ENCODE results near the gene NUAK1. TPM values are rescaled to one million over a fixed set of nuclear protein-coding genes. Genes with fewer than 3 reads are reported as not detected.

Gene NUAK1
- total RNA-seq, 1 experiment from 2014 or later: 1.3 TPM

- intact Hi-C loops (cut with micrococcal nuclease; ENCODE audit: unreplicated experiment): no loop called here
- ChIA-PET POLR2A (ENCODE audit: low non-redundant PET) (no interaction called here), CTCF (no interaction called here)
- Histone ChIP-seq H3K4me1 (ENCODE audit: insufficient read depth, low read length, poor library complexity, severe bottlenecking) (no peaks in the 10 kb centered on the region), H3K36me3 (ENCODE audit: insufficient read depth, low read length, poor library complexity, severe bottlenecking) (no peaks in the 10 kb centered on the region), H3K27me3 (replicated peaks; ENCODE audit: insufficient read depth, low read depth, low read length, poor library complexity) (peaks cover 12% of the 10 kb centered on the region), H3K27ac (ENCODE audit: low read depth, low read length, poor library complexity, severe bottlenecking) (no peak overlapping the region), H3K9me3 (ENCODE audit: low read depth, low read length, poor library complexity, severe bottlenecking) (no peaks in the 10 kb centered on the region), H3K4me3 (ENCODE audit: low read depth, low read length, poor library complexity, severe bottlenecking) (no peak overlapping the region)
- no TSS peak for BruUV-seq (replicated peaks)
- no peak for TF ChIP-seq EZH2 (IDR thresholded peaks at IDR 0.05; ENCODE audit: borderline replicate concordance, low read depth, low read length, poor library complexity, severe bottlenecking)
- no peak for TF ChIP-seq CTCF (conservative IDR thresholded peaks at IDR 0.05; ENCODE audit: low read depth, low read length)
- no peak for DNase-seq (ENCODE audit: low spot score)
Measured at GRCh38 chr12:106170285-106170684, 31.5 kb upstream of the NUAK1 start.

GRCh38 chr12:106163712-106164111 is 25.0 kb upstream of the NUAK1 start:
- POLR2A ChIA-PET (ENCODE audit: low non-redundant PET): no interaction called here
- intact Hi-C loops (cut with micrococcal nuclease; ENCODE audit: unreplicated experiment): no loop called here

GRCh38 chr12:106161491-106161890 is 22.7 kb upstream of the NUAK1 start:
- Histone ChIP-seq H3K27me3 (replicated peaks; ENCODE audit: insufficient read depth, low read depth, low read length, poor library complexity) (no peaks in the 10 kb centered on the region), H3K36me3 (ENCODE audit: insufficient read depth, low read length, poor library complexity, severe bottlenecking) (no peaks in the 10 kb centered on the region), H3K4me1 (ENCODE audit: insufficient read depth, low read length, poor library complexity, severe bottlenecking) (no peaks in the 10 kb centered on the region), H3K9me3 (ENCODE audit: low read depth, low read length, poor library complexity, severe bottlenecking) (no peaks in the 10 kb centered on the region), H3K4me3 (ENCODE audit: low read depth, low read length, poor library complexity, severe bottlenecking) (no peak overlapping the region), H3K27ac (ENCODE audit: low read depth, low read length, poor library complexity, severe bottlenecking) (no peak overlapping the region)
- TF ChIP-seq EZH2 (IDR thresholded peaks at IDR 0.05; ENCODE audit: borderline replicate concordance, low read depth, low read length, poor library complexity, severe bottlenecking): no peak
- TF ChIP-seq CTCF (conservative IDR thresholded peaks at IDR 0.05; ENCODE audit: low read depth, low read length): no peak
- no TSS peak for BruUV-seq (replicated peaks)
- intact Hi-C loops (cut with micrococcal nuclease; ENCODE audit: unreplicated experiment): no loop called here
- ChIA-PET CTCF (no interaction called here), POLR2A (ENCODE audit: low non-redundant PET) (no interaction called here)
- no peak for DNase-seq (ENCODE audit: low spot score)

More at GRCh38 chr12:106163712-106164111, 25.0 kb upstream of the NUAK1 start:
- DNase-seq (ENCODE audit: low spot score): no peak
- Histone ChIP-seq H3K4me1 (ENCODE audit: insufficient read depth, low read length, poor library complexity, severe bottlenecking) (no peaks in the 10 kb centered on the region), H3K36me3 (ENCODE audit: insufficient read depth, low read length, poor library complexity, severe bottlenecking) (no peaks in the 10 kb centered on the region), H3K4me3 (ENCODE audit: low read depth, low read length, poor library complexity, severe bottlenecking) (no peak overlapping the region), H3K9me3 (ENCODE audit: low read depth, low read length, poor library complexity, severe bottlenecking) (no peaks in the 10 kb centered on the region), H3K27me3 (replicated peaks; ENCODE audit: insufficient read depth, low read depth, low read length, poor library complexity) (no peaks in the 10 kb centered on the region), H3K27ac (ENCODE audit: low read depth, low read length, poor library complexity, severe bottlenecking) (no peak overlapping the region)
- CTCF ChIA-PET: no interaction called here
- BruUV-seq (replicated peaks): no TSS peak
- TF ChIP-seq CTCF (conservative IDR thresholded peaks at IDR 0.05; ENCODE audit: low read depth, low read length) (no peak), EZH2 (IDR thresholded peaks at IDR 0.05; ENCODE audit: borderline replicate concordance, low read depth, low read length, poor library complexity, severe bottlenecking) (no peak)
